GM12878 (cell line): ENCODE data around the gene CCR2. TPM values are rescaled to one million over a fixed set of nuclear protein-coding genes. Genes with fewer than 3 reads are reported as not detected.

Source experiments
- BHLHE40 ChIP-seq, 2 experiments: fragments of 450-650 bp in 1 of 2; IDR thresholded peaks; 2 replicates each; pipeline ENCODE4 v1.6.1; 2011 to 2017; ENCODE audit warnings: low read depth in 2 of 2, borderline replicate concordance in 1 of 2, improper control_type of control experiment in 1 of 2, low read length in 1 of 2, mild to moderate bottlenecking in 1 of 2
- CREM ChIP-seq: IDR thresholded peaks from 2 replicates; pipeline ENCODE4 v1.6.1; 2014; ENCODE audit warnings: antibody characterized with exemption, low read depth
- EGR1 ChIP-seq, 2 experiments: IDR thresholded peaks; 1 replicate in 1 of 2; 2 replicates in 1 of 2; pipeline ENCODE4 v1.6.1; 2011 to 2012; ENCODE audit warnings: low read depth in 2 of 2, low read length in 2 of 2, borderline replicate concordance in 1 of 2, mild to moderate bottlenecking in 1 of 2, moderate library complexity in 1 of 2
- EP300 ChIP-seq, 2 experiments: fragments of 150-350 bp in 1 of 2; IDR thresholded peaks; 2 replicates each; pipeline ENCODE4 v1.6.1; 2011 to 2012; ENCODE audit warnings: low read depth in 2 of 2, low read length in 2 of 2, borderline replicate concordance in 1 of 2, improper control_type of control experiment in 1 of 2, inconsistent platforms in 1 of 2; ENCODE audit not compliant: control insufficient read depth in 1 of 2
- IKZF2 ChIP-seq, 2 experiments: fragments of 450-650 bp; IDR thresholded peaks; 2 replicates each; pipeline ENCODE4 v1.6.1; 2017; ENCODE audit warnings: mild to moderate bottlenecking in 2 of 2, moderate library complexity in 2 of 2
- KLF5 ChIP-seq: fragments of 450-650 bp; IDR thresholded peaks from 2 replicates; pipeline ENCODE4 v1.6.1; 2014; ENCODE audit warnings: mild to moderate bottlenecking; ENCODE audit not compliant: partially characterized antibody
- NBN ChIP-seq: fragments of 450-650 bp; IDR thresholded peaks from 2 replicates; pipeline ENCODE4 v1.6.1; 2016
- NFIC ChIP-seq: IDR thresholded peaks from 2 replicates; pipeline ENCODE4 v1.6.1; 2012; ENCODE audit warnings: low read depth, mild to moderate bottlenecking, inconsistent platforms, low read length, moderate library complexity
- NR2F1 ChIP-seq: fragments of 450-650 bp; conservative IDR thresholded peaks from 2 replicates; pipeline ENCODE4 v1.6.1; 2017; ENCODE audit warnings: mild to moderate bottlenecking
- RAD21 ChIP-seq: IDR thresholded peaks from 2 replicates; pipeline ENCODE4 v1.6.1; 2011; ENCODE audit warnings: mild to moderate bottlenecking, low read depth, low read length, moderate library complexity; ENCODE audit not compliant: insufficient read depth
- SIN3A ChIP-seq: IDR thresholded peaks from 2 replicates; pipeline ENCODE4 v1.6.1; 2012; ENCODE audit warnings: low read depth, low read length, improper control_type of control experiment
- SPI1 ChIP-seq: IDR thresholded peaks from 2 replicates; pipeline ENCODE4 v1.6.1; 2011; ENCODE audit warnings: low read depth, mild to moderate bottlenecking, low read length, moderate library complexity, borderline replicate concordance; ENCODE audit not compliant: insufficient read depth
- SREBF2 ChIP-seq: IDR thresholded peaks from 2 replicates; pipeline ENCODE4 v1.6.1; 2012; ENCODE audit warnings: mild to moderate bottlenecking, low read length
- STAT1 ChIP-seq: fragments of 450-650 bp; conservative IDR thresholded peaks from 2 replicates; pipeline ENCODE4 v1.6.1; 2014; ENCODE audit warnings: antibody characterized with exemption, mild to moderate bottlenecking
- STAT3 ChIP-seq: IDR thresholded peaks from 2 replicates; pipeline ENCODE4 v1.6.1; 2011; ENCODE audit warnings: low read depth, low read length, improper control_type of control experiment
- TCF12 ChIP-seq: IDR thresholded peaks from 2 replicates; pipeline ENCODE4 v1.6.1; 2011; ENCODE audit warnings: low read depth, mild to moderate bottlenecking, low read length
- ZBED1 ChIP-seq: IDR thresholded peaks from 2 replicates; pipeline ENCODE4 v1.6.1; 2016; ENCODE audit warnings: borderline replicate concordance
- polyA plus RNA-seq, 11 experiments: library from polyadenylated mRNA; depleted of rRNA in 4 of 11; unstranded in 6 of 11; stranded (reverse) in 5 of 11; fragments of >200 nt; fragmentation: Nextera tagmentation in 4 of 11; fragmentation: Illumina TruSeq in 1 of 11; extraction: Ambion mirVana in 4 of 11; extraction: Trizol in 1 of 11; gene quantifications; 1 replicate in 1 of 11; 2 replicates in 10 of 11; pipeline versions ENCODE4 v1.2.1 to v1.2.3, GENCODE V29; 2011 to 2016; ENCODE audit warnings: inconsistent platforms in 2 of 11, missing spikeins in 2 of 11, low read depth in 1 of 11
- total RNA-seq, 4 experiments: library from RNA; depleted of rRNA in 3 of 4; stranded (reverse); fragments of >200 nt in 3 of 4; fragmentation: Illumina TruSeq in 1 of 4; extraction: Trizol in 1 of 4; gene quantifications; 2 replicates each; pipeline versions ENCODE4 v1.2.1 to v1.2.3, GENCODE V29; 2013 to 2021
- TF ChIP-seq, protein P1 (sequence below): IDR thresholded peaks from 2 replicates; pipeline ENCODE4 v1.6.1; 2012; ENCODE audit warnings: mild to moderate bottlenecking, low read depth, low read length
- TF ChIP-seq, protein P2 (sequence below), 3 experiments: IDR thresholded peaks in 2 of 3; conservative IDR thresholded peaks in 1 of 3; 2 replicates each; pipeline ENCODE4 v1.5.1; 2011; ENCODE audit warnings: low read depth in 3 of 3, low read length in 3 of 3, mild to moderate bottlenecking in 3 of 3, control low read depth in 2 of 3, moderate library complexity in 2 of 3, inconsistent platforms in 1 of 3, mixed read lengths in 1 of 3; ENCODE audit not compliant: control insufficient read depth in 2 of 3, insufficient read depth in 1 of 3; ENCODE audit errors: extremely low read depth in 1 of 3
- TF ChIP-seq, protein P3 (sequence below): fragments of 450-650 bp; IDR thresholded peaks from 2 replicates; pipeline ENCODE4 v1.6.1; 2017; ENCODE audit warnings: mild to moderate bottlenecking

The CCR2 gene
- total and polyA plus RNA-seq, 10 of the 15 experiments (the other 5 are each of a cell fraction or from before 2014, with no cell fraction given), result 1.9 to 4.7 (median 3.5) TPM; not detected in 1

DNA sequence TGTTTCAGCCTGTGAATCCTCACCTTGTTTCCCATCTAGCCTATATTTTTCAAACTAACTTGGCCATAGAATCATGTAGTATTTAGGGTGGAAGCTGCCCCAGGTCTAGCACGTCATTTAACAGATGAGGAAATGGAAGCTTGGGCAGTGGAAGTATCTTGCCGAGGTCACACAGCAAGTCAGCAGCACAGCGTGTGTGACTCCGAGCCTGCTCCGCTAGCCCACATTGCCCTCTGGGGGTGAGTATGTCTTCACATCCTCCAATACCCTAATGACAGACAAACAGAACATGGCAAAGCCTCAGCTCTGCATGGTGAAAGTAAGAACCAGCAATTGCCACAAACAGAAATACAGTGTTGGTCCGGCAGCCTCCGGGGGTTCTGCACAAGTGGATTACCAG lies 14.7 kb downstream of the CCR2 start (continued):
- TF ChIP-seq, protein P1, sequence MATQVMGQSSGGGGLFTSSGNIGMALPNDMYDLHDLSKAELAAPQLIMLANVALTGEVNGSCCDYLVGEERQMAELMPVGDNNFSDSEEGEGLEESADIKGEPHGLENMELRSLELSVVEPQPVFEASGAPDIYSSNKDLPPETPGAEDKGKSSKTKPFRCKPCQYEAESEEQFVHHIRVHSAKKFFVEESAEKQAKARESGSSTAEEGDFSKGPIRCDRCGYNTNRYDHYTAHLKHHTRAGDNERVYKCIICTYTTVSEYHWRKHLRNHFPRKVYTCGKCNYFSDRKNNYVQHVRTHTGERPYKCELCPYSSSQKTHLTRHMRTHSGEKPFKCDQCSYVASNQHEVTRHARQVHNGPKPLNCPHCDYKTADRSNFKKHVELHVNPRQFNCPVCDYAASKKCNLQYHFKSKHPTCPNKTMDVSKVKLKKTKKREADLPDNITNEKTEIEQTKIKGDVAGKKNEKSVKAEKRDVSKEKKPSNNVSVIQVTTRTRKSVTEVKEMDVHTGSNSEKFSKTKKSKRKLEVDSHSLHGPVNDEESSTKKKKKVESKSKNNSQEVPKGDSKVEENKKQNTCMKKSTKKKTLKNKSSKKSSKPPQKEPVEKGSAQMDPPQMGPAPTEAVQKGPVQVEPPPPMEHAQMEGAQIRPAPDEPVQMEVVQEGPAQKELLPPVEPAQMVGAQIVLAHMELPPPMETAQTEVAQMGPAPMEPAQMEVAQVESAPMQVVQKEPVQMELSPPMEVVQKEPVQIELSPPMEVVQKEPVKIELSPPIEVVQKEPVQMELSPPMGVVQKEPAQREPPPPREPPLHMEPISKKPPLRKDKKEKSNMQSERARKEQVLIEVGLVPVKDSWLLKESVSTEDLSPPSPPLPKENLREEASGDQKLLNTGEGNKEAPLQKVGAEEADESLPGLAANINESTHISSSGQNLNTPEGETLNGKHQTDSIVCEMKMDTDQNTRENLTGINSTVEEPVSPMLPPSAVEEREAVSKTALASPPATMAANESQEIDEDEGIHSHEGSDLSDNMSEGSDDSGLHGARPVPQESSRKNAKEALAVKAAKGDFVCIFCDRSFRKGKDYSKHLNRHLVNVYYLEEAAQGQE, result no peak
- TF ChIP-seq NFIC, result no peak
- no peak for TF ChIP-seq STAT3
- TF ChIP-seq STAT1, result no peak
- no peak for TF ChIP-seq CREM
- no peak for TF ChIP-seq SREBF2
- TF ChIP-seq, protein P2, sequence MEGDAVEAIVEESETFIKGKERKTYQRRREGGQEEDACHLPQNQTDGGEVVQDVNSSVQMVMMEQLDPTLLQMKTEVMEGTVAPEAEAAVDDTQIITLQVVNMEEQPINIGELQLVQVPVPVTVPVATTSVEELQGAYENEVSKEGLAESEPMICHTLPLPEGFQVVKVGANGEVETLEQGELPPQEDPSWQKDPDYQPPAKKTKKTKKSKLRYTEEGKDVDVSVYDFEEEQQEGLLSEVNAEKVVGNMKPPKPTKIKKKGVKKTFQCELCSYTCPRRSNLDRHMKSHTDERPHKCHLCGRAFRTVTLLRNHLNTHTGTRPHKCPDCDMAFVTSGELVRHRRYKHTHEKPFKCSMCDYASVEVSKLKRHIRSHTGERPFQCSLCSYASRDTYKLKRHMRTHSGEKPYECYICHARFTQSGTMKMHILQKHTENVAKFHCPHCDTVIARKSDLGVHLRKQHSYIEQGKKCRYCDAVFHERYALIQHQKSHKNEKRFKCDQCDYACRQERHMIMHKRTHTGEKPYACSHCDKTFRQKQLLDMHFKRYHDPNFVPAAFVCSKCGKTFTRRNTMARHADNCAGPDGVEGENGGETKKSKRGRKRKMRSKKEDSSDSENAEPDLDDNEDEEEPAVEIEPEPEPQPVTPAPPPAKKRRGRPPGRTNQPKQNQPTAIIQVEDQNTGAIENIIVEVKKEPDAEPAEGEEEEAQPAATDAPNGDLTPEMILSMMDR (IDR thresholded peaks at IDR 0.05 in 2 of 3, conservative IDR thresholded peaks at IDR 0.05 in 1 of 3; ENCODE audit: control insufficient read depth in 2 of 3, extremely low read depth in 1 of 3, insufficient read depth in 1 of 3, low read depth in 3 of 3, low read length in 3 of 3), result peak; percentile 64 to 74 (median 72)
- no peak for TF ChIP-seq EP300 (IDR thresholded peaks at IDR 0.05; ENCODE audit: borderline replicate concordance in 1 of 2, control insufficient read depth in 1 of 2, low read depth in 2 of 2, low read length in 2 of 2)
- no peak for TF ChIP-seq TCF12
- no peak for TF ChIP-seq NR2F1
- no peak for TF ChIP-seq ZBED1
- TF ChIP-seq, protein P3, sequence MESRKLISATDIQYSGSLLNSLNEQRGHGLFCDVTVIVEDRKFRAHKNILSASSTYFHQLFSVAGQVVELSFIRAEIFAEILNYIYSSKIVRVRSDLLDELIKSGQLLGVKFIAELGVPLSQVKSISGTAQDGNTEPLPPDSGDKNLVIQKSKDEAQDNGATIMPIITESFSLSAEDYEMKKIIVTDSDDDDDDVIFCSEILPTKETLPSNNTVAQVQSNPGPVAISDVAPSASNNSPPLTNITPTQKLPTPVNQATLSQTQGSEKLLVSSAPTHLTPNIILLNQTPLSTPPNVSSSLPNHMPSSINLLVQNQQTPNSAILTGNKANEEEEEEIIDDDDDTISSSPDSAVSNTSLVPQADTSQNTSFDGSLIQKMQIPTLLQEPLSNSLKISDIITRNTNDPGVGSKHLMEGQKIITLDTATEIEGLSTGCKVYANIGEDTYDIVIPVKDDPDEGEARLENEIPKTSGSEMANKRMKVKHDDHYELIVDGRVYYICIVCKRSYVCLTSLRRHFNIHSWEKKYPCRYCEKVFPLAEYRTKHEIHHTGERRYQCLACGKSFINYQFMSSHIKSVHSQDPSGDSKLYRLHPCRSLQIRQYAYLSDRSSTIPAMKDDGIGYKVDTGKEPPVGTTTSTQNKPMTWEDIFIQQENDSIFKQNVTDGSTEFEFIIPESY, result no peak
- 0 out of 2 replicates have a peak, but pooled peaks have one; percentile 19 for TF ChIP-seq NBN
- TF ChIP-seq SPI1, result peak; percentile 47; the same call in 1 of the 2 replicates
- no peak for TF ChIP-seq SIN3A
- no peak for TF ChIP-seq IKZF2 (IDR thresholded peaks at IDR 0.05)
- TF ChIP-seq BHLHE40 (IDR thresholded peaks at IDR 0.05; ENCODE audit: borderline replicate concordance in 1 of 2, low read depth in 2 of 2, low read length in 1 of 2), result peak in 1 of 2 experiments; percentile 13; a peak in 1 of 4 replicates
- TF ChIP-seq KLF5, result no peak
- TF ChIP-seq EGR1 (IDR thresholded peaks at IDR 0.05; ENCODE audit: borderline replicate concordance in 1 of 2, low read depth in 2 of 2, low read length in 2 of 2), result 0 out of 3 replicates have a peak, but pooled peaks of 1 of the 2 experiments have one; percentile 6
- peak; percentile 87 for TF ChIP-seq RAD21
